ENCODE data around the gene TULP1. TPM values are rescaled to one million over a fixed set of nuclear protein-coding genes. Genes with fewer than 3 reads are reported as not detected.
A peak's percentile ranks its signal among the peaks of the same experiment; 100 is the strongest.

The TULP1 gene
- total and polyA plus RNA-seq, 2 of the 13 experiments (the other 11 are each of a cell fraction or from before 2014, with no cell fraction given) = not detected

- TF ChIP-seq ZNF556 (CRISPR knock-in tag; IDR thresholded peaks at IDR 0.05; ENCODE audit: borderline replicate concordance) = no peak
- no peak for TF ChIP-seq SETDB1 (CRISPR knock-in tag; IDR thresholded peaks at IDR 0.05; ENCODE audit: borderline replicate concordance)
- no peak for TF ChIP-seq ZNF629 (CRISPR knock-in tag; conservative IDR thresholded peaks at IDR 0.05)
- 0 out of 2 replicates have a peak, but pooled peaks have one; percentile 34 for TF ChIP-seq ZSCAN5A (CRISPR knock-in tag; IDR thresholded peaks at IDR 0.05; ENCODE audit: borderline replicate concordance)
- no peak for TF ChIP-seq ZBTB39 (CRISPR knock-in tag; IDR thresholded peaks at IDR 0.05)
- TF ChIP-seq NFIC (IDR thresholded peaks at IDR 0.05; ENCODE audit: low read length) = 0 out of 2 replicates have a peak, but pooled peaks have one; percentile 42
- TF ChIP-seq ZBTB40 (IDR thresholded peaks at IDR 0.05) = no peak
- no peak for TF ChIP-seq ZBTB40 (CRISPR knock-in tag; IDR thresholded peaks at IDR 0.05)
- peak; percentile 71; the same call in 1 of the 2 replicates for TF ChIP-seq TGIF2 (CRISPR knock-in tag; IDR thresholded peaks at IDR 0.05)
- no peak for TF ChIP-seq LCORL (IDR thresholded peaks at IDR 0.05)
- peak; percentile 8; the same call in 1 of the 2 replicates for TF ChIP-seq LCORL (CRISPR knock-in tag; IDR thresholded peaks at IDR 0.05)
- TF ChIP-seq GABPB1 (CRISPR knock-in tag; IDR thresholded peaks at IDR 0.05) = no peak
- TF ChIP-seq CREB3 (CRISPR knock-in tag; IDR thresholded peaks at IDR 0.05) = 0 out of 2 replicates have a peak, but pooled peaks have one; percentile 25
- peak; percentile 62 for TF ChIP-seq ZNF605 (CRISPR knock-in tag; IDR thresholded peaks at IDR 0.05)
Measured at GRCh38 chr6:35469751-35470662, 42.7 kb downstream of the TULP1 start (continued).
